Esophagus muscularis mucosa (tissue), 4 donors: Measurements from ENCODE around the gene TRIM77.
"Not testable (repeated sequence)": the region's sequence is repeated elsewhere in the genome, so short reads cannot be mapped to it uniquely, and the experiment has no call there.

Experiments used
- CTCF ChIP-seq, 3 experiments: fragments of 200-600 bp in 2 of 3; fragments of 450-650 bp in 1 of 3; sonication (generic) in 2 of 3; IDR thresholded peaks; one replicate each; pipeline ENCODE4 v1.5.1; 2017 to 2019; ENCODE audit warnings: antibody characterized with exemption in 3 of 3, mild to moderate bottlenecking in 2 of 3, moderate library complexity in 1 of 3
- EP300 ChIP-seq: sonication (generic); formaldehyde crosslinking; IDR thresholded peaks from one replicate; pipeline ENCODE4 v1.6.1; 2017; ENCODE audit warnings: antibody characterized with exemption
- POLR2A ChIP-seq: fragments of 450-650 bp; IDR thresholded peaks from one replicate; pipeline ENCODE4 v1.6.1; 2017; ENCODE audit warnings: antibody characterized with exemption, moderate library complexity, mild to moderate bottlenecking, low read depth
- POLR2AphosphoS5 ChIP-seq, 2 donors: sonication (generic); formaldehyde crosslinking; IDR thresholded peaks; one replicate each; pipeline ENCODE4 v1.6.1; 2017; ENCODE audit warnings: antibody characterized with exemption in 2 of 2

GRCh38 chr11:89750822-89751221, 40.7 kb downstream of the TRIM77 start:
- TF ChIP-seq CTCF (IDR thresholded peaks at IDR 0.05); POLR2A; POLR2AphosphoS5 (IDR thresholded peaks at IDR 0.05); EP300: not testable (repeated sequence)
